Spleen (tissue), 11 donors: Measurements from ENCODE around the gene CTSZ. TPM values are rescaled to one million over a fixed set of nuclear protein-coding genes. Genes with fewer than 3 reads are reported as not detected.
"Not testable (repeated sequence)": the region's sequence is repeated elsewhere in the genome, so short reads cannot be mapped to it uniquely, and the experiment has no call there.

ENCODE experiments used
- DNase-seq: peaks from one replicate; pipeline ENCODE4 v3.0.0-alpha.2; 2020
- H3K27ac ChIP-seq, 8 donors: fragments of 200-600 bp; sonication (generic) in 7 of 8; 1 replicate in 4 of 8; 2 replicates in 4 of 8; pipeline versions ENCODE4 v1.5.0 to v1.8.0; 2016 to 2021; ENCODE audit warnings: inconsistent platforms in 4 of 8, mild to moderate bottlenecking in 4 of 8, moderate library complexity in 1 of 8
- H3K27me3 ChIP-seq, 7 donors: fragments of 200-600 bp; sonication (generic) in 6 of 7; replicated peaks in 1 of 7; 1 replicate in 4 of 7; 2 replicates in 3 of 7; pipeline versions ENCODE4 v1.5.0 to v1.8.0; 2016 to 2021; ENCODE audit warnings: inconsistent platforms in 3 of 7, mild to moderate bottlenecking in 1 of 7
- H3K36me3 ChIP-seq, 6 donors: fragments of 200-600 bp; sonication (generic) in 5 of 6; 1 replicate in 4 of 6; 2 replicates in 2 of 6; pipeline versions ENCODE4 v1.5.0 to v1.8.0; 2016 to 2021; ENCODE audit warnings: inconsistent platforms in 2 of 6
- H3K4me1 ChIP-seq, 6 donors: fragments of 200-600 bp; sonication (generic) in 5 of 6; 1 replicate in 3 of 6; 2 replicates in 3 of 6; pipeline versions ENCODE4 v1.5.0 to v1.8.0; 2016 to 2021; ENCODE audit warnings: inconsistent platforms in 3 of 6
- H3K4me3 ChIP-seq, 8 donors: fragments of 200-600 bp; sonication (generic) in 7 of 8; 1 replicate in 4 of 8; 2 replicates in 4 of 8; pipeline versions ENCODE4 v1.5.0 to v1.8.0; 2016 to 2021; ENCODE audit warnings: inconsistent platforms in 4 of 8, mild to moderate bottlenecking in 4 of 8, moderate library complexity in 2 of 8
- H3K9me3 ChIP-seq, 8 donors: fragments of 200-600 bp; sonication (generic) in 7 of 8; 1 replicate in 4 of 8; 2 replicates in 4 of 8; pipeline versions ENCODE4 v1.5.0 to v1.8.0; 2016 to 2021; ENCODE audit warnings: inconsistent platforms in 4 of 8
- POLR2A ChIP-seq, 3 donors: fragments of 450-650 bp; IDR thresholded peaks; one replicate each; pipeline ENCODE4 v1.5.1; 2017; ENCODE audit warnings: antibody characterized with exemption in 3 of 3, mild to moderate bottlenecking in 1 of 3
- POLR2AphosphoS5 ChIP-seq, 3 donors: sonication (generic); formaldehyde crosslinking; IDR thresholded peaks; one replicate each; pipeline ENCODE4 v1.5.1; 2017; ENCODE audit warnings: antibody characterized with exemption in 3 of 3
- WGBS, 5 donors: extraction: QIAGEN DNeasy Blood & Tissue Kit in 3 of 5; methylation state at CpG; one replicate each; pipeline versions ENCODE4 v1.1.5 to v1.1.7; 2013 to 2018; 5-methylcytosine and 5-hydroxymethylcytosine counted together
- intact Hi-C: fragments of 100-400 bp; cut with DNase I; formaldehyde crosslinking; loops from one replicate; pipeline ENCODE4 v1.15.0; 2023; ENCODE audit warnings: low total_unique reads
- polyA plus RNA-seq, 3 donors: library from polyadenylated mRNA; stranded (reverse); fragments of 200-250 nt; gene quantifications; one replicate each; pipeline ENCODE4 v1.2.1, GENCODE V29; 2013
- total RNA-seq, 7 donors: library from RNA; depleted of rRNA in 3 of 7; stranded (reverse); fragments of >200 nt in 3 of 7; fragmentation: NEBNext Ultra II Directional in 4 of 7; extraction: Animal tissue kit (Norgen Biotek cat#: 25700) in 4 of 7; gene quantifications; one replicate each; pipeline versions ENCODE4 v1.1.0 to v1.2.1, GENCODE V29; 2016 to 2021
- TF ChIP-seq, protein P1 (sequence below), 11 experiments: fragments of 200-600 bp in 7 of 11; fragments of 450-650 bp in 4 of 11; sonication (generic) in 4 of 11; IDR thresholded peaks in 8 of 11; conservative IDR thresholded peaks in 3 of 11; 1 replicate in 7 of 11; 2 replicates in 4 of 11; pipeline versions ENCODE4 v1.4.0 to v1.8.0; 2016 to 2021; ENCODE audit warnings: antibody characterized with exemption in 11 of 11, inconsistent platforms in 4 of 11, mild to moderate bottlenecking in 1 of 11
- donor health status: healthy with polysubstance abuse.
- donor health status: DM: no; HTN: no; CAD: no; lungs with moderate emphysema.
- donor health status: DM: no; HTN: no; CAD: no.
- donor health status: Bipolar disorder and iron deficiency.
- donor health status: healthy.
- donor health status: DM: no; HTN: no; CAD: no.
- donor health status: DM: yes; HTN: yes; CAD: no.

The CTSZ gene
- total and polyA plus RNA-seq, 10 donors: 198 to 286 (median 230) TPM

DNA sequence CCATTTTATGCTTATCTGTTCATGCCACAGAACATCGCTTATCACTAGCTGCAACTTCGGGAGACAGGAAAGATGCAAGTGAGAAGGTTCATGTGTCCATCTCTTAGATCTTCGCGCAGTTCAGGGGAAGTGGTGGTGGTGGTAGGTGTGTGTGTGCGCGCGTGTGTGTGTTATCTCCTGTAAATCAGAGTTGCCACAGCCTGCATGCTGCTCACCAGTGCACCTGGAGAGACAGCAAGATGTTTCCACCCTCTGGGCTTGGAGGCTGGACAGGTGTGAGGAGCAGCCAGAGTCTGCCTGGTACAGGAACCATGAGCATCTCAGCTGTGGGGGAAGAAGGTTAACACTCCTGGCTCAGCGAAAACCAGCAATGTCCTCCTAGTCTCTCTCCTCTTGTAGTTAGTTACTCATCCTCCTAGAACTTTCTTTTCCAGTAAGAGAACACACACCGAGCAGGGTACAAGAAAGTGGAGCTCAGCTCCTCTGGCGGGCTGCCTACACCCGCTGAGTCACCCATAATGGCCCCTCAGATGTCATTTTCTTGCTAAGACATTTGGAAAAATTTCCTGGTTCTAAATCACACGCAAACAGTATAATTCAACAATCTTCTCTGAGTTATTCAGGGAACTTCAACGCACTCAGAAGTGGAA, 7.0 kb upstream of the CTSZ start:
- no peak overlapping the region for H3K4me3 ChIP-seq
- H3K36me3 ChIP-seq: peaks cover 0 to 4% (median 0%) of the 10 kb centered on the region in 6 donors
- no peaks in the 10 kb centered on the region for H3K27me3 ChIP-seq
- no peak overlapping the region for H3K27ac ChIP-seq
- 55 to 64% (median 60%) methylated on average over 13 of the region's 13 CpGs for WGBS, 5 donors
- peaks cover 9 to 77% (median 40%) of the 10 kb centered on the region in 6 donors for H3K4me1 ChIP-seq
- TF ChIP-seq, protein P1, sequence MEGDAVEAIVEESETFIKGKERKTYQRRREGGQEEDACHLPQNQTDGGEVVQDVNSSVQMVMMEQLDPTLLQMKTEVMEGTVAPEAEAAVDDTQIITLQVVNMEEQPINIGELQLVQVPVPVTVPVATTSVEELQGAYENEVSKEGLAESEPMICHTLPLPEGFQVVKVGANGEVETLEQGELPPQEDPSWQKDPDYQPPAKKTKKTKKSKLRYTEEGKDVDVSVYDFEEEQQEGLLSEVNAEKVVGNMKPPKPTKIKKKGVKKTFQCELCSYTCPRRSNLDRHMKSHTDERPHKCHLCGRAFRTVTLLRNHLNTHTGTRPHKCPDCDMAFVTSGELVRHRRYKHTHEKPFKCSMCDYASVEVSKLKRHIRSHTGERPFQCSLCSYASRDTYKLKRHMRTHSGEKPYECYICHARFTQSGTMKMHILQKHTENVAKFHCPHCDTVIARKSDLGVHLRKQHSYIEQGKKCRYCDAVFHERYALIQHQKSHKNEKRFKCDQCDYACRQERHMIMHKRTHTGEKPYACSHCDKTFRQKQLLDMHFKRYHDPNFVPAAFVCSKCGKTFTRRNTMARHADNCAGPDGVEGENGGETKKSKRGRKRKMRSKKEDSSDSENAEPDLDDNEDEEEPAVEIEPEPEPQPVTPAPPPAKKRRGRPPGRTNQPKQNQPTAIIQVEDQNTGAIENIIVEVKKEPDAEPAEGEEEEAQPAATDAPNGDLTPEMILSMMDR (IDR thresholded peaks at IDR 0.05 in 8 of 11, conservative IDR thresholded peaks at IDR 0.05 in 3 of 11): no peak
- TF ChIP-seq POLR2A (IDR thresholded peaks at IDR 0.05) (no peak), POLR2AphosphoS5 (IDR thresholded peaks at IDR 0.05) (no peak)
- intact Hi-C loops: no loop called here
- H3K9me3 ChIP-seq: no peaks in the 10 kb centered on the region
- DNase-seq: peak; percentile 65

DNA sequence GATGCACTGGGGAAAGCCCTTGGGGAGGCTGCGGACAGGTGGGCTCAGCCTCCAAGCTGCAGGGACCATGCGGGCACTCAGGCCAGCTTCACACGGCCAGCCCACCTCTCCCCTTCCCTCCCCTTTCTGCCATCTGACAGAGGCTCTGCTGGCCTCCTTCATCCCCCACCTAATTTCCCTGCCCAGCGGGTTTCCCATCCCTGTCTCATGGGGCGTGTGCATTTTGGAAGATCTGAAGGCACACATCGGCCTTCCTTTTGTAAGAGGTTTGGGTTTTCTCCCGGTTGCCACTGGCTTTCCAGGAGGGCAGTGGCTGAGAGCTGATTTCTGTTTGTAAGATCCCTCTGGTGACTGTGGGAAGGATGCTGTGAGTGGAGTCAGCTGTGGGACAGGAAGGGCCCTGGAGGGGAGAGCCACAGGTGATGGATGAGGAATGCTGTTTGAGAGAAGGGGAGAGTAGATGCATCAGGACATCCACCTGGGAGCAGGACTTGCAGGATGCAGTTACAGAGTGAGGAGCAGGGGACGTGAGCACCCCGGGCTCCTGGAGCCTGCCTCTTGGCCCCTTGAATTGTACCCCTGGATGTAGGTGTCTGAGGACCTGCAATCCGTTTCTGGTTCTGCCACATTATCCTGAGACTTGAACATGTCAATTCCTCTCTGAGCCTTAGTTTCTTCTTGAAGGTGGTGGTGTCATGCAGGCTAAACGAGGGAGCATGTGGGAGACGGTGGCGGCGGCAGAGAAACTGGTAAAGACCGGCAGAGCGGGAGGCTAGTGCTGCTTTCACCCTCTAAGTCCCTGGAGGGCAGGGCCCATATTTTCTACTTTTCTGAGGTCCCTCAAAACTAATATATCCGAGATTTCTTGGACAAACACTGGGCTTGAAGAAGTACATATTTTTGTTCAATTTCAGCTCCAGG, 6.2 kb upstream of the CTSZ start:
- Histone ChIP-seq H3K27ac (no peak overlapping the region), H3K4me1 (peaks cover 9 to 85% (median 42%) of the 10 kb centered on the region in 6 donors), H3K4me3 (no peak overlapping the region), H3K27me3 (no peaks in the 10 kb centered on the region), H3K9me3 (no peaks in the 10 kb centered on the region), H3K36me3 (no peaks in the 10 kb centered on the region)
- TF ChIP-seq, protein P1 (IDR thresholded peaks at IDR 0.05 in 8 of 11, conservative IDR thresholded peaks at IDR 0.05 in 3 of 11): no peak
- intact Hi-C loops: no loop called here
- DNase-seq: peak; percentile 54
- 87 to 96% (median 92%) methylated on average over 17 of the region's 17 CpGs for WGBS, 5 donors

DNA sequence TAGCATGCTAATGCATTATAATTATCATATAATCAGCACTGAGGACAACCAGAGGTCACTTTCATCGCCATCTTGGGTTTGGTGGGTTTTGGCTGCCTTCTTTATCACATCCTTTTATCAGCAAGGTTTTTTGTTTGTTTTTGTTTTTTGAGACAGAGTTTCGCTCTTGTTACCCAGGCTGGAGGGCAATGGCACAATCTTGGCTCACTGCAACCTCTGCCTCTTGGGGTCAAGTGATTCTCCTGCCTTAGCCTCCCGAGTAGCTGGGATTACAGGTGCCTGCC, 4.8 kb upstream of the CTSZ start:
- intact Hi-C loops: not testable (repeated sequence)
- peaks cover 7 to 84% (median 43%) of the 10 kb centered on the region in 6 donors for H3K4me1 ChIP-seq

DNA sequence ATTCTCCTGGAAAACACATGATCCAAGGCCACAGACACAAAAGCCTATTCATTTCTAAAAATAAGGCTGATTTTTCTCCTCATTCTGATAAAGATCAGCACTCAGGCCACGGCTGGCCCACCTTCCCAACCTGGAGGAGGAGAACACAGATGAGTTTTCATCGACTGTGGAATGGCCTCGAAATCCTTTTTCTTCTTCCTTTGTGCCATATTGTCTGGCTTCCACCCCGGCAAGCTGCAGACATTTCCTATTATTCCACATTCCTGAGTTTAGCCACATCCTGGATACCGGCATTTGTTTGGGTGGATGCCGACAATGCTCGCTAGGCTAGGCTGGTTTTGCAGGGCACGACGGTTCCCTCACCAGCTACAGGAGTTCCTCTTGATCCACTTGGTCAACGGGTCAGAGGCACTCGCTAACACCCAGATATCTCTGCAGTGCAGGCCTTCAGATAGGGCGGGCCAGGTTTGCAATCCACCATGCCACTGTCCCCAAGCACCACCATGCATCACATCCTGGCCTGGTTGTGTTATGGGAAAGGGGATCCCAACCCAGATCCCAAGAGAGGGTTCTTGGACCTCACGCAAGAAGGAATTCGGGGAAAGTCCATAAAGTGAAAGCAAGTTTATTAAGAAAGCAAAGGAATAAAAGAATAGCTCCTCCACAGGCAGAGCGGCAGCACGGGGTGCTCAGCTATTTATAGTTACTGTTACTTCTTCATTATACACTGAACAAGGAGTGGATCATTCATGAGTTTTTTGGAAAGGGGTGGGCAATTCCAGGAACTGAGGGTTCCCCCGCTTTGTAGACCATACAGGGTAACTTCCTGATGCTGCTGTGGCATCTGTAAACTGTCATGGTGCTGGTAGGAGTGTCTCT, 4.2 kb upstream of the CTSZ start:
- no peaks in the 10 kb centered on the region for H3K9me3 ChIP-seq
- intact Hi-C loops: no loop called here
- H3K36me3 ChIP-seq: no peaks in the 10 kb centered on the region
- H3K4me3 ChIP-seq: no peak overlapping the region
- TF ChIP-seq POLR2A (IDR thresholded peaks at IDR 0.05) (no peak), POLR2AphosphoS5 (IDR thresholded peaks at IDR 0.05) (peak in 2 of 3 donors; percentile 16 to 51)
- TF ChIP-seq, protein P1 (IDR thresholded peaks at IDR 0.05 in 8 of 11, conservative IDR thresholded peaks at IDR 0.05 in 3 of 11): no peak
- 51 to 65% (median 60%) methylated on average over 17 of the region's 17 CpGs for whole genome bisulfite sequencing, 5 donors
- H3K27ac ChIP-seq: peak overlapping the region in 6 of 8 donors; percentile 7 to 58 (median 44)
- DNase-seq: no peak
- peaks cover 4 to 84% (median 42%) of the 10 kb centered on the region in 6 donors for H3K4me1 ChIP-seq
- H3K27me3 ChIP-seq: no peaks in the 10 kb centered on the region

More for the DNA sequence above, 4.8 kb upstream of the CTSZ start:
- not testable (repeated sequence) for H3K9me3 ChIP-seq, H3K36me3 ChIP-seq, DNase-seq, H3K4me3 ChIP-seq, H3K27me3 ChIP-seq
- WGBS, 5 donors: 84 to 93% (median 87%) methylated on average over 3 of the region's 3 CpGs
- peak overlapping the region in 4 of 8 donors; percentile 25 to 54 (median 44) for H3K27ac ChIP-seq
